Ammon's horn (tissue), 1 donor: Measurements from ENCODE around the gene XRCC3.

Experiments used
- DNase-seq: peaks from one replicate; pipeline ENCODE4 v3.0.0-alpha.2; 2016; ENCODE audit warnings: low spot score

Gene XRCC3

GRCh38 chr14:103706551-103707328 is 8.5 kb downstream of the XRCC3 start:
- no peak for DNase-seq

GRCh38 chr14:103705504-103706284 is 9.6 kb downstream of the XRCC3 start:
- DNase-seq, result no peak

GRCh38 chr14:103705118-103705503 is 10.1 kb downstream of the XRCC3 start:
- no peak for DNase-seq

GRCh38 chr14:103704708-103705107 is 10.5 kb downstream of the XRCC3 start:
- DNase-seq, result no peak

- no peak for DNase-seq
Observed at GRCh38 chr14:103703433-103704385, 11.5 kb downstream of the XRCC3 start.

- no peak for DNase-seq
Observed at GRCh38 chr14:103702497-103703432, 12.5 kb downstream of the XRCC3 start.

GRCh38 chr14:103702095-103702494 is 13.2 kb downstream of the XRCC3 start:
- no peak for DNase-seq

- DNase-seq, result no peak
Observed at GRCh38 chr14:103700753-103701490, 14.3 kb downstream of the XRCC3 start.

- DNase-seq, result peak; percentile 88
Observed at GRCh38 chr14:103699901-103700752, 15.1 kb downstream of the XRCC3 start.

GRCh38 chr14:103699261-103699661 is 16.0 kb downstream of the XRCC3 start:
- DNase-seq, result no peak

- DNase-seq, result no peak
Observed at GRCh38 chr14:103698380-103699260, 16.6 kb downstream of the XRCC3 start.

GRCh38 chr14:103697603-103698379 is 17.5 kb downstream of the XRCC3 start:
- DNase-seq, result no peak

GRCh38 chr14:103697206-103697602 is 18.0 kb downstream of the XRCC3 start:
- no peak for DNase-seq

GRCh38 chr14:103696466-103697071 is 18.7 kb downstream of the XRCC3 start:
- DNase-seq, result peak; percentile 3

GRCh38 chr14:103696070-103696402 is 19.2 kb downstream of the XRCC3 start:
- DNase-seq, result no peak

- DNase-seq, result no peak
Observed at GRCh38 chr14:103695296-103696069, 19.8 kb downstream of the XRCC3 start.
